ENCODE results near the gene ZNF157. TPM values are rescaled to one million over a fixed set of nuclear protein-coding genes. Genes with fewer than 3 reads are reported as not detected.
"Not testable (repeated sequence)": the region's sequence is repeated elsewhere in the genome, so short reads cannot be mapped to it uniquely, and the experiment has no call there.

The ZNF157 gene
- total RNA-seq, 1 donor from 2014 or later, result 0.67 TPM

- no peak for TF ChIP-seq CTCF (IDR thresholded peaks at IDR 0.05; ENCODE audit: unreplicated experiment)
- peak overlapping the region; percentile 89 for H3K27ac Mint-ChIP-seq (ENCODE audit: unreplicated experiment)
- no peaks in the 10 kb centered on the region for H3K9me3 Mint-ChIP-seq (ENCODE audit: unreplicated experiment)
- H3K36me3 Mint-ChIP-seq (ENCODE audit: low read depth, unreplicated experiment), result no peaks in the 10 kb centered on the region
- DNase-seq (ENCODE audit: low spot score), result peak; percentile 58
- peak overlapping the region; percentile 92 for H3K4me3 Mint-ChIP-seq (ENCODE audit: unreplicated experiment)
- peaks cover 2% of the 10 kb centered on the region for H3K4me1 Mint-ChIP-seq (ENCODE audit: unreplicated experiment)
- peaks cover 3% of the 10 kb centered on the region for H3K27me3 Mint-ChIP-seq (ENCODE audit: unreplicated experiment)
Measured at GRCh38 chrX:47366041-47366722, 4.2 kb upstream of the ZNF157 start.

DNA sequence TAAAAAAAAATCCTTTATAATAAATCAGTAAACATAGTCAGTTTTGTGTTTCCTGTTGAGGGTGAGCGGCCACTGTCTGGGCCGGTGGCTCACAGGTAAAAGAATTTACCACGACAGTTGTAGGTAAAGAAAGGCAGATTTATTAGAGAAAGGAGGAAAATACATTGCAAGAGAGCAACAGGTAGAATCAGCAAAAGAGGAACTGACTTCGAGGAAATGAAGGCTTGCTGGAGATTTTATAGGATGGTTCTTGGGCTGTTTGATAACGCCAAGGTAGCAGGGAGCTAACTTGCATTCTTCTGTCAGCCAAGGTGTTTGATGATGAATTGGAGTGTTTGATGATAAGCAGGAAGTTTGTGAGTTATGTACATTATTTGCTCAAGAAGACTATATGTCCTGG lies 2.8 kb downstream of the ZNF157 start:
- no peak for TF ChIP-seq CTCF (IDR thresholded peaks at IDR 0.05; ENCODE audit: unreplicated experiment)
- no peak for DNase-seq (ENCODE audit: low spot score)
- no peaks in the 10 kb centered on the region for H3K36me3 Mint-ChIP-seq (ENCODE audit: low read depth, unreplicated experiment)
- H3K27ac Mint-ChIP-seq (ENCODE audit: unreplicated experiment), result no peak overlapping the region
- no peak overlapping the region for H3K4me3 Mint-ChIP-seq (ENCODE audit: unreplicated experiment)
- H3K4me1 Mint-ChIP-seq (ENCODE audit: unreplicated experiment), result no peaks in the 10 kb centered on the region
- H3K9me3 Mint-ChIP-seq (ENCODE audit: unreplicated experiment), result no peaks in the 10 kb centered on the region
- no peaks in the 10 kb centered on the region for H3K27me3 Mint-ChIP-seq (ENCODE audit: unreplicated experiment)

GRCh38 chrX:47380268-47380667 lies 9.9 kb downstream of the ZNF157 start:
- H3K27me3 Mint-ChIP-seq (ENCODE audit: unreplicated experiment), result no peaks in the 10 kb centered on the region

GRCh38 chrX:47380837-47381236 lies 10.5 kb downstream of the ZNF157 start:
- not testable (repeated sequence) for H3K27ac Mint-ChIP-seq (ENCODE audit: unreplicated experiment); H3K36me3 Mint-ChIP-seq (ENCODE audit: low read depth, unreplicated experiment); H3K9me3 Mint-ChIP-seq (ENCODE audit: unreplicated experiment); H3K4me3 Mint-ChIP-seq (ENCODE audit: unreplicated experiment); DNase-seq (ENCODE audit: low spot score); H3K27me3 Mint-ChIP-seq (ENCODE audit: unreplicated experiment); H3K4me1 Mint-ChIP-seq (ENCODE audit: unreplicated experiment)

More at GRCh38 chrX:47380268-47380667, 9.9 kb downstream of the ZNF157 start:
- no peak for TF ChIP-seq CTCF (IDR thresholded peaks at IDR 0.05; ENCODE audit: unreplicated experiment)
- no peaks in the 10 kb centered on the region for H3K9me3 Mint-ChIP-seq (ENCODE audit: unreplicated experiment)
- no peak overlapping the region for H3K27ac Mint-ChIP-seq (ENCODE audit: unreplicated experiment)
- no peaks in the 10 kb centered on the region for H3K4me1 Mint-ChIP-seq (ENCODE audit: unreplicated experiment)
- no peaks in the 10 kb centered on the region for H3K36me3 Mint-ChIP-seq (ENCODE audit: low read depth, unreplicated experiment)
- DNase-seq (ENCODE audit: low spot score), result no peak
- H3K4me3 Mint-ChIP-seq (ENCODE audit: unreplicated experiment), result no peak overlapping the region

- Mint-ChIP-seq H3K9me3 (ENCODE audit: unreplicated experiment) (no peaks in the 10 kb centered on the region), H3K4me1 (ENCODE audit: unreplicated experiment) (no peaks in the 10 kb centered on the region), H3K36me3 (ENCODE audit: low read depth, unreplicated experiment) (no peaks in the 10 kb centered on the region), H3K27me3 (ENCODE audit: unreplicated experiment) (no peaks in the 10 kb centered on the region), H3K4me3 (ENCODE audit: unreplicated experiment) (no peak overlapping the region), H3K27ac (ENCODE audit: unreplicated experiment) (no peak overlapping the region)
- peak; percentile 64 for TF ChIP-seq CTCF (IDR thresholded peaks at IDR 0.05; ENCODE audit: unreplicated experiment)
- DNase-seq (ENCODE audit: low spot score), result peak; percentile 57
Measured at GRCh38 chrX:47384502-47384901, 14.1 kb downstream of the ZNF157 start.

Data from endothelial cell (in vitro differentiated cells).